Body of pancreas (tissue), 4 donors: ENCODE measurements around the gene C3orf33. TPM values are rescaled to one million over a fixed set of nuclear protein-coding genes. Genes with fewer than 3 reads are reported as not detected.

ENCODE experiments used
- ATAC-seq: fragments of 150-250 bp; one replicate; pipeline ENCODE4 v1.9.1; 2016
- DNase-seq, 4 donors: peaks; one replicate each; pipeline ENCODE4 v3.0.0-alpha.2; 2019
- H3K27ac ChIP-seq, 4 donors: fragments of 200-600 bp; sonication (generic); 1 replicate in 3 of 4; 2 replicates in 1 of 4; pipeline versions ENCODE4 v1.5.1 to v1.6.1; 2016 to 2019; ENCODE audit warnings: mild to moderate bottlenecking in 1 of 4, mixed read lengths in 1 of 4, moderate library complexity in 1 of 4
- H3K27me3 ChIP-seq, 2 donors: fragments of 200-600 bp; sonication (generic); one replicate each; pipeline ENCODE4 v1.6.0; 2016; ENCODE audit warnings: mild to moderate bottlenecking in 1 of 2
- H3K36me3 ChIP-seq, 2 donors: fragments of 200-600 bp; sonication (generic); replicated peaks in 1 of 2; 2 replicates each; pipeline ENCODE4 v1.5.1; 2016; ENCODE audit warnings: low read depth in 2 of 2; ENCODE audit not compliant: insufficient read depth in 1 of 2
- H3K4me1 ChIP-seq: fragments of 200-600 bp; sonication (generic); one replicate; pipeline ENCODE4 v1.6.0; 2016
- H3K4me3 ChIP-seq, 2 donors: fragments of 200-600 bp; sonication (generic); 1 replicate in 1 of 2; 2 replicates in 1 of 2; pipeline ENCODE4 v1.5.1; 2016 to 2019
- H3K9me3 ChIP-seq, 3 donors: fragments of 200-600 bp; sonication (generic); 1 replicate in 2 of 3; 2 replicates in 1 of 3; pipeline ENCODE4 v1.5.1; 2016
- POLR2A ChIP-seq, 3 donors: fragments of 450-650 bp; IDR thresholded peaks; one replicate each; pipeline ENCODE4 v1.6.1; 2016; ENCODE audit warnings: antibody characterized with exemption in 3 of 3, mild to moderate bottlenecking in 2 of 3
- WGBS, 2 donors: methylation state at CpG; one replicate each; pipeline ENCODE4 v1.1.5; 2017; 5-methylcytosine and 5-hydroxymethylcytosine counted together
- intact Hi-C: fragments of 100-400 bp; cut with DNase I; formaldehyde crosslinking; loops from one replicate; pipeline ENCODE4 v1.15.1; 2023
- total RNA-seq, 2 donors: library from RNA; depleted of rRNA; stranded (reverse); fragments of >200 nt; gene quantifications; one replicate each; pipeline ENCODE4 v1.1.0, GENCODE V29; 2016
- TF ChIP-seq, protein P1 (sequence below), 7 experiments: fragments of 450-650 bp in 4 of 7; fragments of 200-600 bp in 3 of 7; sonication (generic) in 3 of 7; IDR thresholded peaks; one replicate each; pipeline ENCODE4 v1.5.1; 2016 to 2019; ENCODE audit warnings: antibody characterized with exemption in 7 of 7

Gene C3orf33
- total RNA-seq, 2 donors from 2014 or later: 4.9 to 14.8 TPM

DNA sequence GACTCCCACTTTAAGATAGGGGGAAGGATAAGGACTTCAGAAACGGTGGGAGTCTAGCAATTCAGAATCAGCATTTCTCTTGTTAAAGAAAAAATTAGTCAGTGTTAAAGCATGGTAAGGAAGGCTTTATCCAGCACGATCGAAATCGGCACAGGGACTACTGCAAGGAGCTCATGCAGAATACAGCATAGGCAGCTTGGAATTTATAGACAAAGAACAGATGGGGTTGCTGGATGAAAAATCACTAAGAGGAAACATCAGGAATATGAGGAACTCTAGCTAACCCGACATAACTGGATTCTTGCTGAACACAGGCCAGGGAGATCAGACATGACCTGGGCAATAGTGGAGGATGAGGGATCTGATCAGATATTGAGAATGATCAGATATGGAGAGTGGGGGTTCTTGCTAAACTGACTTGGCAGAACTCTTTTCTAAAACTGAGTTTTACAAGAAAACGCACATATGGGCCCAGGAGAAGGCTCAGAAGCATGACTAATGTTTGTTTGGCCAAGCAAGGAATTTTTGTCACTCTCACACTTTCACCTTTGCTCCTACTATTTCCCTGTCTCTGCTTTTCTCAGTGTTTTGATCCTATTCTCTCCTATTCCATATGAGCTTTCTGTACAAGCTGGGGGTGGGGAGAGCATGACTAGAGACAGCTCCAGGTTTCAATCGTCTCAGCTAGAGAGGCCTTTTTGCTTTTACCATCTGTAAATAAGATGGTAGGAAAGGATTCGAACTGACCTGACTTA is 57.3 kb downstream of the C3orf33 start:
- Histone ChIP-seq H3K27me3 (no peaks in the 10 kb centered on the region), H3K4me3 (no peak overlapping the region), H3K9me3 (no peaks in the 10 kb centered on the region), H3K36me3 (no peaks in the 10 kb centered on the region), H3K27ac (no peak overlapping the region), H3K4me1 (peaks cover 9% of the 10 kb centered on the region)
- DNase-seq (no peak), ATAC-seq (no peak)
- intact Hi-C loops: no loop called here
- WGBS, 2 donors: 57% methylated on average over 8 of the region's 8 CpGs
- TF ChIP-seq POLR2A (IDR thresholded peaks at IDR 0.05): no peak

DNA sequence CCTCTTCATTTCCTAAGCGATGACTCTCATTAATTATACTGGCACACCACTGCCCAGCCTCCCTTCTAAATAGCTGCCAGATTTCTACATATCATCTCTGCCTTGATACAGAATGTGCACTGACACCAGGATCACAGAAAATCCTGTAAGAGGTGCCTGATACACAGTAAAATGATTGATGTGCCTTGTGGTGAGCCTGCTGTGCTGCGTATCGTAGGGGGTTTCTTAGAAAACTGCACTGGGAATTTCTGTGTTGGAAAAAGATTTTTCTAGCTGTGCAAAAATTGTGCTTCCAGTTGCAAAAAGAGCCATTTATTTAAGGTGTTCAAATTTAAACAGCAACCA is 58.2 kb downstream of the C3orf33 start:
- intact Hi-C loops: no loop called here
- no peaks in the 10 kb centered on the region for H3K9me3 ChIP-seq
- no peak for ATAC-seq
- peaks cover 17% of the 10 kb centered on the region for H3K4me1 ChIP-seq
- 77 to 83% methylated on average over 3 of the region's 3 CpGs for WGBS, 2 donors
- H3K27me3 ChIP-seq: no peaks in the 10 kb centered on the region
- no peak for DNase-seq
- H3K4me3 ChIP-seq: no peak overlapping the region
- no peak overlapping the region for H3K27ac ChIP-seq
- no peaks in the 10 kb centered on the region for H3K36me3 ChIP-seq
- TF ChIP-seq, protein P1, sequence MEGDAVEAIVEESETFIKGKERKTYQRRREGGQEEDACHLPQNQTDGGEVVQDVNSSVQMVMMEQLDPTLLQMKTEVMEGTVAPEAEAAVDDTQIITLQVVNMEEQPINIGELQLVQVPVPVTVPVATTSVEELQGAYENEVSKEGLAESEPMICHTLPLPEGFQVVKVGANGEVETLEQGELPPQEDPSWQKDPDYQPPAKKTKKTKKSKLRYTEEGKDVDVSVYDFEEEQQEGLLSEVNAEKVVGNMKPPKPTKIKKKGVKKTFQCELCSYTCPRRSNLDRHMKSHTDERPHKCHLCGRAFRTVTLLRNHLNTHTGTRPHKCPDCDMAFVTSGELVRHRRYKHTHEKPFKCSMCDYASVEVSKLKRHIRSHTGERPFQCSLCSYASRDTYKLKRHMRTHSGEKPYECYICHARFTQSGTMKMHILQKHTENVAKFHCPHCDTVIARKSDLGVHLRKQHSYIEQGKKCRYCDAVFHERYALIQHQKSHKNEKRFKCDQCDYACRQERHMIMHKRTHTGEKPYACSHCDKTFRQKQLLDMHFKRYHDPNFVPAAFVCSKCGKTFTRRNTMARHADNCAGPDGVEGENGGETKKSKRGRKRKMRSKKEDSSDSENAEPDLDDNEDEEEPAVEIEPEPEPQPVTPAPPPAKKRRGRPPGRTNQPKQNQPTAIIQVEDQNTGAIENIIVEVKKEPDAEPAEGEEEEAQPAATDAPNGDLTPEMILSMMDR (IDR thresholded peaks at IDR 0.05): no peak
- TF ChIP-seq POLR2A (IDR thresholded peaks at IDR 0.05): no peak

DNA sequence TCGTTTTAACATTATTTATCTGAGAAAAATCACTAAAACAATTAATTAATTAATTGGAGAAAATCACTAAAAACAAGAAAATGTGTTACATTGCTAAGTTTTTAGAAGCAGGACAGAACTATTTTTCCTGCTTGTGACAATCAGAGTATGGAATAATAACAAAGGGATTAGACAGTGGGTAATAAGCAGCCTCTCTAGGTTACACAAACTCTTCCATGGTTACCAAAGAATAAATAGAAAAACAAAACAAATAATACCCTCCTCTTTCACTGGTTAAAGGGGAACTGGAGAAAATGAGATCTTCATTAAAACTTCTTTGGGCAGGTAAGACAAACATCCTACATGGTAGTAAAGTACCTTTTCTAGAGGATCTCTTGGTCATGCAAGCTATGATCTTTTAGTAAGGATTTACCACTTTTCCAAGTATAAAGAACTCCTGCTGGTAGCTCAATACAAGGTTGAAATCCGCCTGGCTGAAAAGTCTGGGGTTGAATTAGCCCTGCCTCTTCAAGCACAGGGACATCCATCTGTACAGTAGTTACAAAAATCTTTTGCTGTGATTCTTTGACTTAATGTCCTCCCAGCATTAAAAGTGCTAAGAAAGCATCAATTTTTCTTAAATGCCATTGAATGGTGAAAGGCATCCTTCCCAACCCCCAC is 58.7 kb downstream of the C3orf33 start:
- TF ChIP-seq, protein P1 (IDR thresholded peaks at IDR 0.05): no peak
- TF ChIP-seq POLR2A (IDR thresholded peaks at IDR 0.05): no peak
- Histone ChIP-seq H3K27me3 (no peaks in the 10 kb centered on the region), H3K4me3 (no peak overlapping the region), H3K9me3 (no peaks in the 10 kb centered on the region), H3K27ac (no peak overlapping the region), H3K36me3 (no peaks in the 10 kb centered on the region), H3K4me1 (peaks cover 19% of the 10 kb centered on the region)
- intact Hi-C loops: no loop called here
- DNase-seq (no peak), ATAC-seq (no peak)
- WGBS, 2 donors: 57 to 58% methylated on average over 2 of the region's 2 CpGs

DNA sequence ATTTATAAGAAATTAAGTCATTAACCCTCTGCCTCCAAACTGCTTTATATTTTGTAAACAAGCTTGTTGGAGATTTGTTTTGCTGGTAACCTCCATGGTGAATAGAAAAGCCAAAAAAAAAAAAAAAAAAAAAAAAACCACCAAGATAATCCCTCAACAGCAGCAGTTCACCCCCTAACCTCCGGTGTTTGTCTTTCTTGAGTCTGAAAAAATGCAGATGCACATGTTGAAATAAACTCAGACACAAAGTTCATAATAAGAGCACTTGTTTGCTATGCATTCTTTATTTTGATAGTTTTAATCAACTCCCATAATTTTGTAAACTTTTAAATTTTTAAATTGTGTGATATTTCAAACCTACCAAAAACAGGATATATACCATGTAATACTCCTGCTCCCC is 59.4 kb downstream of the C3orf33 start:
- Histone ChIP-seq H3K27me3 (no peaks in the 10 kb centered on the region), H3K4me3 (no peak overlapping the region), H3K27ac (no peak overlapping the region), H3K36me3 (no peaks in the 10 kb centered on the region), H3K4me1 (peaks cover 19% of the 10 kb centered on the region), H3K9me3 (no peaks in the 10 kb centered on the region)
- whole genome bisulfite sequencing, 2 donors: 83 to 95% methylated on average over 1 of the region's 1 CpG
- DNase-seq (no peak), ATAC-seq (no peak)
- TF ChIP-seq POLR2A (IDR thresholded peaks at IDR 0.05): no peak
- TF ChIP-seq, protein P1 (IDR thresholded peaks at IDR 0.05): no peak
- intact Hi-C loops: no loop called here

DNA sequence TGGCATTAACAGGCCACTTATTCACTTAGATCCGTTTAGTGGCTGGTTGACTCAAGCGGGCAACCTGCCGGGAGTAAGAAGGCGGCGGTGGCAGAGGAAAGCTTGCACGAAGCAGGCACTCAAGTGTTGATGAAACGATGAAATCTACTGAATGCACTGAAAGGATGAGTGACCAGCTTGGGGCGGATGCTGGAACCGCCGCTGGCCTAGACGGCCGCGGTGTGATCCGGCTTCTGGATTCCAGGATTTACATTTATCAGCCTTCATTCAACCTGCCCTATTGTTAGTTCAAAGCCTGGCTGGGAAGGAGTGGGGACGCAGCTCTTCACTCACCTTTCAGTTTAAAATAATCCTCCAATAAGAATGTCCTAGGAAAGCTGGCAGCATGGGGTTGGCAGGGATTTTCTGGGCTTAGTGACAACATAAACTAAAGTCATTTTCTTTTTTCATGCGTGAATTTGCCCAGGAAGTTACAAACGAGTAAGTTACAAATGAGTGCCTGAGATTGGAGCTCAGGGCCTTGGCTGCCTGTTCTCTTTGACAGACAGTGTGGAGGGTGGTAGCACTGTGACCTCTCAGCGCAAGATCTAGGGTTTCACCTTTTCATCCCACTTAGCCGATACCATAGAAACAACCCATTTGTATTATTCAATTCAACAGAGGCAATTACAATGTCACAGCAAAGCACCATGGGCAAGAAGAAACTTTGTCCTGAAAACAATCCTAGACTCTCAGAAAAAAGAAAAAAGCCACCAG is 60.1 kb downstream of the C3orf33 start:
- Histone ChIP-seq H3K36me3 (no peaks in the 10 kb centered on the region), H3K9me3 (no peaks in the 10 kb centered on the region), H3K27me3 (no peaks in the 10 kb centered on the region), H3K4me3 (peak overlapping the region in 1 of 2 donors; percentile 85), H3K27ac (peak overlapping the region in 2 of 4 donors; percentile 18 to 80), H3K4me1 (peaks cover 19% of the 10 kb centered on the region)
- WGBS, 2 donors: 12 to 14% methylated on average over 19 of the region's 19 CpGs
- intact Hi-C loops: no loop called here
- DNase-seq: peak; percentile 21 to 52 (median 30)
- TF ChIP-seq, protein P1 (IDR thresholded peaks at IDR 0.05): no peak
- no peak for TF ChIP-seq POLR2A (IDR thresholded peaks at IDR 0.05)
- ATAC-seq: peak; percentile 23
